ENCODE measurements around the gene RPS6KA1. TPM values are rescaled to one million over a fixed set of nuclear protein-coding genes. Genes with fewer than 3 reads are reported as not detected.

Gene RPS6KA1
- total and polyA plus RNA-seq, 9 of the 15 experiments (the other 6 are each of a cell fraction or from before 2014, with no cell fraction given), result 2.4 to 61.0 (median 35.5) TPM

DNA sequence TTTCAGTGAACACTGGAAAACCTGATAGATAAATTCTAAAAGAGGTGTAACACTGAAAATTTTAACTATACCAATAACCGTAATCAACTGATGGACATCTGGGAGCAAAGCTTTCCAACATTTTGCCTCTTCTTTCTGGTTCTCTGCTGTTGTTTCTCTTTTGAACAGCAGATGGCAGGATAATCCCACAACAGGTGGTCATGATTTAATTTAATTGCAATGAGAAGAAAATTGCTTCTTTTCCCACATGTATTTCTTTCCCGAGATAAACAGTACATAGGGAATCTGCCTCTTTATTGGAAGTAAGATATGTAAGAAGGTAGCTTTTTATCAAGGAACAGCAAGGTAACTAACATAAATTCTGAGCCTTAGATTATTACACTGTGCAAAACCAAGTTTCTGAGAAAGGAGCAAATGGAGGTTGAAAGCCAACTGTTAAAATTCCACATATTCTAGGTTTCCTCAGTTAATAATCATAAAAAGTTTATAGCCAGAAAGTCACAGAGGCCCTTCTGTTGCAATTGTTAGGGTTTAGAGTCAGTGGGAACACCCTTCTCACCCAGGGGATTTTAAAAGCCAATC, 72.9 kb downstream of the RPS6KA1 start (continued):
- no peak for TF ChIP-seq CREM (IDR thresholded peaks at IDR 0.05; ENCODE audit: low read depth)
- TF ChIP-seq YY1 (IDR thresholded peaks at IDR 0.05; ENCODE audit: borderline replicate concordance in 1 of 3, control insufficient read depth in 1 of 3, extremely low read depth in 1 of 3, insufficient read depth in 3 of 3, insufficient read length in 1 of 3, insufficient replicate concordance in 2 of 3, low read depth in 1 of 3, low read length in 2 of 3), result no peak
- TF ChIP-seq ZZZ3 (IDR thresholded peaks at IDR 0.05), result no peak
- TF ChIP-seq EWSR1 (IDR thresholded peaks at IDR 0.05; ENCODE audit: borderline replicate concordance, low read depth, partially characterized antibody), result no peak
- TF ChIP-seq, protein P1, sequence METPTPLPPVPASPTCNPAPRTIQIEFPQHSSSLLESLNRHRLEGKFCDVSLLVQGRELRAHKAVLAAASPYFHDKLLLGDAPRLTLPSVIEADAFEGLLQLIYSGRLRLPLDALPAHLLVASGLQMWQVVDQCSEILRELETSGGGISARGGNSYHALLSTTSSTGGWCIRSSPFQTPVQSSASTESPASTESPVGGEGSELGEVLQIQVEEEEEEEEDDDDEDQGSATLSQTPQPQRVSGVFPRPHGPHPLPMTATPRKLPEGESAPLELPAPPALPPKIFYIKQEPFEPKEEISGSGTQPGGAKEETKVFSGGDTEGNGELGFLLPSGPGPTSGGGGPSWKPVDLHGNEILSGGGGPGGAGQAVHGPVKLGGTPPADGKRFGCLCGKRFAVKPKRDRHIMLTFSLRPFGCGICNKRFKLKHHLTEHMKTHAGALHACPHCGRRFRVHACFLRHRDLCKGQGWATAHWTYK (CRISPR knock-in tag; IDR thresholded peaks at IDR 0.05), result no peak
- 0 out of 2 replicates have a peak, but pooled peaks have one; percentile 3 for TF ChIP-seq CBFA2T3 (IDR thresholded peaks at IDR 0.05)
- TF ChIP-seq, protein P2, sequence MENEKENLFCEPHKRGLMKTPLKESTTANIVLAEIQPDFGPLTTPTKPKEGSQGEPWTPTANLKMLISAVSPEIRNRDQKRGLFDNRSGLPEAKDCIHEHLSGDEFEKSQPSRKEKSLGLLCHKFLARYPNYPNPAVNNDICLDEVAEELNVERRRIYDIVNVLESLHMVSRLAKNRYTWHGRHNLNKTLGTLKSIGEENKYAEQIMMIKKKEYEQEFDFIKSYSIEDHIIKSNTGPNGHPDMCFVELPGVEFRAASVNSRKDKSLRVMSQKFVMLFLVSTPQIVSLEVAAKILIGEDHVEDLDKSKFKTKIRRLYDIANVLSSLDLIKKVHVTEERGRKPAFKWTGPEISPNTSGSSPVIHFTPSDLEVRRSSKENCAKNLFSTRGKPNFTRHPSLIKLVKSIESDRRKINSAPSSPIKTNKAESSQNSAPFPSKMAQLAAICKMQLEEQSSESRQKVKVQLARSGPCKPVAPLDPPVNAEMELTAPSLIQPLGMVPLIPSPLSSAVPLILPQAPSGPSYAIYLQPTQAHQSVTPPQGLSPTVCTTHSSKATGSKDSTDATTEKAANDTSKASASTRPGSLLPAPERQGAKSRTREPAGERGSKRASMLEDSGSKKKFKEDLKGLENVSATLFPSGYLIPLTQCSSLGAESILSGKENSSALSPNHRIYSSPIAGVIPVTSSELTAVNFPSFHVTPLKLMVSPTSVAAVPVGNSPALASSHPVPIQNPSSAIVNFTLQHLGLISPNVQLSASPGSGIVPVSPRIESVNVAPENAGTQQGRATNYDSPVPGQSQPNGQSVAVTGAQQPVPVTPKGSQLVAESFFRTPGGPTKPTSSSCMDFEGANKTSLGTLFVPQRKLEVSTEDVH (IDR thresholded peaks at IDR 0.05; ENCODE audit: low read depth, partially characterized antibody), result peak; percentile 48
- TF ChIP-seq FOS (IDR thresholded peaks at IDR 0.05; ENCODE audit: extremely low read depth, insufficient read length), result no peak
- TF ChIP-seq SETDB1 (IDR thresholded peaks at IDR 0.05; ENCODE audit: low read length), result no peak
- TF ChIP-seq SAFB2 (IDR thresholded peaks at IDR 0.05; ENCODE audit: borderline replicate concordance, low read depth, low read length, severe bottlenecking), result no peak
- TF ChIP-seq ZNF41 (CRISPR knock-in tag; conservative IDR thresholded peaks at IDR 0.05), result no peak
- TF ChIP-seq, protein P3, sequence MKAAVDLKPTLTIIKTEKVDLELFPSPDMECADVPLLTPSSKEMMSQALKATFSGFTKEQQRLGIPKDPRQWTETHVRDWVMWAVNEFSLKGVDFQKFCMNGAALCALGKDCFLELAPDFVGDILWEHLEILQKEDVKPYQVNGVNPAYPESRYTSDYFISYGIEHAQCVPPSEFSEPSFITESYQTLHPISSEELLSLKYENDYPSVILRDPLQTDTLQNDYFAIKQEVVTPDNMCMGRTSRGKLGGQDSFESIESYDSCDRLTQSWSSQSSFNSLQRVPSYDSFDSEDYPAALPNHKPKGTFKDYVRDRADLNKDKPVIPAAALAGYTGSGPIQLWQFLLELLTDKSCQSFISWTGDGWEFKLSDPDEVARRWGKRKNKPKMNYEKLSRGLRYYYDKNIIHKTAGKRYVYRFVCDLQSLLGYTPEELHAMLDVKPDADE (conservative IDR thresholded peaks at IDR 0.05; ENCODE audit: control insufficient read depth, low read depth, low read length), result no peak
- no peak for TF ChIP-seq NCOA1 (IDR thresholded peaks at IDR 0.05; ENCODE audit: low read depth)
- TF ChIP-seq ZNF217 (CRISPR knock-in tag; IDR thresholded peaks at IDR 0.05), result no peak
- TF ChIP-seq, protein P4, sequence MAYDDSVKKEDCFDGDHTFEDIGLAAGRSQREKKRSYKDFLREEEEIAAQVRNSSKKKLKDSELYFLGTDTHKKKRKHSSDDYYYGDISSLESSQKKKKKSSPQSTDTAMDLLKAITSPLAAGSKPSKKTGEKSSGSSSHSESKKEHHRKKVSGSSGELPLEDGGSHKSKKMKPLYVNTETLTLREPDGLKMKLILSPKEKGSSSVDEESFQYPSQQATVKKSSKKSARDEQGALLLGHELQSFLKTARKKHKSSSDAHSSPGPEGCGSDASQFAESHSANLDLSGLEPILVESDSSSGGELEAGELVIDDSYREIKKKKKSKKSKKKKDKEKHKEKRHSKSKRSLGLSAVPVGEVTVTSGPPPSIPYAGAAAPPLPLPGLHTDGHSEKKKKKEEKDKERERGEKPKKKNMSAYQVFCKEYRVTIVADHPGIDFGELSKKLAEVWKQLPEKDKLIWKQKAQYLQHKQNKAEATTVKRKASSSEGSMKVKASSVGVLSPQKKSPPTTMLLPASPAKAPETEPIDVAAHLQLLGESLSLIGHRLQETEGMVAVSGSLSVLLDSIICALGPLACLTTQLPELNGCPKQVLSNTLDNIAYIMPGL (CRISPR knock-in tag; IDR thresholded peaks at IDR 0.05), result no peak
- TF ChIP-seq, protein P5, sequence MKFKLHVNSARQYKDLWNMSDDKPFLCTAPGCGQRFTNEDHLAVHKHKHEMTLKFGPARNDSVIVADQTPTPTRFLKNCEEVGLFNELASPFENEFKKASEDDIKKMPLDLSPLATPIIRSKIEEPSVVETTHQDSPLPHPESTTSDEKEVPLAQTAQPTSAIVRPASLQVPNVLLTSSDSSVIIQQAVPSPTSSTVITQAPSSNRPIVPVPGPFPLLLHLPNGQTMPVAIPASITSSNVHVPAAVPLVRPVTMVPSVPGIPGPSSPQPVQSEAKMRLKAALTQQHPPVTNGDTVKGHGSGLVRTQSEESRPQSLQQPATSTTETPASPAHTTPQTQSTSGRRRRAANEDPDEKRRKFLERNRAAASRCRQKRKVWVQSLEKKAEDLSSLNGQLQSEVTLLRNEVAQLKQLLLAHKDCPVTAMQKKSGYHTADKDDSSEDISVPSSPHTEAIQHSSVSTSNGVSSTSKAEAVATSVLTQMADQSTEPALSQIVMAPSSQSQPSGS (CRISPR knock-in tag; IDR thresholded peaks at IDR 0.05), result no peak
- TF ChIP-seq ZFX (CRISPR knock-in tag; IDR thresholded peaks at IDR 0.05), result no peak
- TF ChIP-seq TOE1 (IDR thresholded peaks at IDR 0.05; ENCODE audit: borderline replicate concordance), result 0 out of 2 replicates have a peak, but pooled peaks have one; percentile 37
- TF ChIP-seq TOE1 (CRISPR knock-in tag; IDR thresholded peaks at IDR 0.05; ENCODE audit: borderline replicate concordance, low read depth), result no peak
